Glutamatergic neuron (in vitro differentiated cells): ENCODE data around the gene PRKAG2. TPM values are rescaled to one million over a fixed set of nuclear protein-coding genes. Genes with fewer than 3 reads are reported as not detected.
A peak's percentile ranks its signal among the peaks of the same experiment; 100 is the strongest.
"Not testable (repeated sequence)": the region's sequence is repeated elsewhere in the genome, so short reads cannot be mapped to it uniquely, and the experiment has no call there.

Source experiments
- DNase-seq: peaks from one replicate; pipeline ENCODE4 v3.0.0; 2022
- H3K27ac Mint-ChIP-seq: one replicate; pipeline ENCODE4 v1.8.0; 2020; ENCODE audit warnings: mild to moderate bottlenecking, mixed read lengths, inconsistent platforms; ENCODE audit not compliant: unreplicated experiment
- H3K27me3 Mint-ChIP-seq: one replicate; pipeline ENCODE4 v1.8.0; 2020; ENCODE audit warnings: mild to moderate bottlenecking, moderate library complexity, mixed read lengths, inconsistent platforms; ENCODE audit not compliant: unreplicated experiment
- H3K36me3 Mint-ChIP-seq: one replicate; pipeline ENCODE4 v1.8.0; 2020; ENCODE audit warnings: mild to moderate bottlenecking, mixed read lengths, inconsistent platforms; ENCODE audit not compliant: unreplicated experiment
- H3K4me1 Mint-ChIP-seq: one replicate; pipeline ENCODE4 v1.8.0; 2020; ENCODE audit warnings: mild to moderate bottlenecking, low read depth, mixed read lengths, inconsistent platforms; ENCODE audit not compliant: unreplicated experiment
- H3K4me3 Mint-ChIP-seq: one replicate; pipeline ENCODE4 v1.8.0; 2020; ENCODE audit warnings: mild to moderate bottlenecking, mixed read lengths, inconsistent platforms; ENCODE audit not compliant: unreplicated experiment
- H3K9me3 Mint-ChIP-seq: one replicate; pipeline ENCODE4 v1.8.0; 2020; ENCODE audit warnings: mild to moderate bottlenecking, moderate library complexity, mixed read lengths, inconsistent platforms; ENCODE audit not compliant: unreplicated experiment
- CTCF ChIP-seq: fragments of 200-600 bp; sonication (generic); IDR thresholded peaks from one replicate; pipeline ENCODE4 v1.5.0; 2021; ENCODE audit not compliant: partially characterized antibody, unreplicated experiment
- total RNA-seq: library from RNA; stranded (reverse); fragmentation: NEBNext Ultra II Directional; extraction: Animal tissue kit (Norgen Biotek cat#: 25700); gene quantifications from one replicate; pipeline ENCODE4 v1.2.1, GENCODE V29; 2021; ENCODE audit not compliant: unreplicated experiment

Gene PRKAG2
- total RNA-seq, 1 donor from 2014 or later, result 24.7 TPM

- peak overlapping the region; percentile 52 for H3K27ac Mint-ChIP-seq
Measured at GRCh38 chr7:151783958-151784575, 92.8 kb downstream of the PRKAG2 start.

DNA sequence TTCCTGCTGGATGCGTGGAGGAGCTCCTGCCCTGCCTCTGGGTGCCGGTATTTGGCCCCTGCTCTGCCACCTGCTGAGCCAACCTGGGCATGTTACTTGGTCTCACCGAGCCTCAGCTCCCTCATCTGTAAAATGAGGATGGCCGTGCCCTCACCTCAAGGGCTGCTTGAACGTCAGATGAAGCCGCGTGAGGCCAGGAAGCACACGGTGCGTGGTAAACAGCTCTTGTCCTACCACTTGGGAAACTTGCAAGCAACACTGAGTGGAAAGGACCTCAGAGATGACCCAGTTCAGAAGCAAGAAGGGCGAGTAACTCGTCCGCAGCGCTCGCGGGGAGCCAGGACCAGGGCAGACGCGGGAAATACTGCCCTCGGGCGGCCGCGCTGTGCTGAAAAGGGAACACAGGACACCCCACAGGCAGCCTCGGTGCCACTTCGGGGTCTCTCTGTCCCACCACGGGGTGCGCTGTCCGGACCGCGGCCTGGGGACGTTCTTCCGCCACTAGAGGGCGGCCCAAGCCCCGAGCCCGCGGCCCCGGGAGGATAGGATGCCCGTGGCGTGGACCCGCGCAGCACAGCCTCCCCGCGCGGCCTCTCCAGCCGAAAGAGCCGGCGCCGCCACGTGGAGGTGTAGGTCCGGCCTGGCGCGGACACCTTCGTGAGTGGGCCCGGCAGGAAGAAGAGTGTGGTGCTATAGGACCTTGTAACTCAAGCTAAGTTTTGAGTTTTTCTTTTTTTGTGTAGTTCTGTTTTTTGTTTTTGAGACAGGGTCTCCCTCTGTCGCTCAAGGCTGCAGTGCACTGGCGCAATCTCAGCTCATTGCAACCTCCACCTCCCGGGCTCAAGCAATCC is 94.1 kb downstream of the PRKAG2 start:
- Mint-ChIP-seq H3K27me3 (peaks cover 4% of the 10 kb centered on the region), H3K4me1 (peaks cover 6% of the 10 kb centered on the region), H3K4me3 (no peak overlapping the region), H3K9me3 (peaks cover 9% of the 10 kb centered on the region), H3K36me3 (peaks cover 11% of the 10 kb centered on the region), H3K27ac (no peak overlapping the region)
- peak; percentile 97 for TF ChIP-seq CTCF
- DNase-seq, result peak; percentile 84

More at GRCh38 chr7:151783958-151784575, 92.8 kb downstream of the PRKAG2 start:
- Mint-ChIP-seq H3K4me3 (no peak overlapping the region), H3K36me3 (no peaks in the 10 kb centered on the region), H3K27me3 (peaks cover 2% of the 10 kb centered on the region), H3K4me1 (peaks cover 6% of the 10 kb centered on the region), H3K9me3 (peaks cover 9% of the 10 kb centered on the region)
- peak; percentile 17 for DNase-seq
- TF ChIP-seq CTCF, result no peak

DNA sequence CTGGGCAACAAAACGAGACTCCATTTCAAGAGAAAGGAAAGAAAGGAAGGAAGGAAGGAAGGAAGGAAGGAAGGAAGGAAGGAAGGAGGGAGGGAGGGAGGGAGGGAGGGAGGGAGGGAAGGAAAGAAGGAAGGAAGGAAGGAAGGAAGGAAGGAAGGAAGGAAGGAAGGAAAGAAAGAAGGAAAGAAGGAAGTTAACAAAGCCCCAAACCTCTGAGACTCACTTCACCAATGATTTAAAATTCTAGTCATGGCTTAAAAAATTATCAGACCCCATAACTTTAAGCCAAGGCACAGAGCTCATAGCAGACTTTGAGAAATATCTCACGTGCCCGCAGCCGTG is 94.7 kb downstream of the PRKAG2 start:
- DNase-seq, H3K27me3 Mint-ChIP-seq, H3K4me1 Mint-ChIP-seq, H3K4me3 Mint-ChIP-seq, H3K9me3 Mint-ChIP-seq, H3K27ac Mint-ChIP-seq: not testable (repeated sequence)
- peaks cover 12% of the 10 kb centered on the region for H3K36me3 Mint-ChIP-seq

DNA sequence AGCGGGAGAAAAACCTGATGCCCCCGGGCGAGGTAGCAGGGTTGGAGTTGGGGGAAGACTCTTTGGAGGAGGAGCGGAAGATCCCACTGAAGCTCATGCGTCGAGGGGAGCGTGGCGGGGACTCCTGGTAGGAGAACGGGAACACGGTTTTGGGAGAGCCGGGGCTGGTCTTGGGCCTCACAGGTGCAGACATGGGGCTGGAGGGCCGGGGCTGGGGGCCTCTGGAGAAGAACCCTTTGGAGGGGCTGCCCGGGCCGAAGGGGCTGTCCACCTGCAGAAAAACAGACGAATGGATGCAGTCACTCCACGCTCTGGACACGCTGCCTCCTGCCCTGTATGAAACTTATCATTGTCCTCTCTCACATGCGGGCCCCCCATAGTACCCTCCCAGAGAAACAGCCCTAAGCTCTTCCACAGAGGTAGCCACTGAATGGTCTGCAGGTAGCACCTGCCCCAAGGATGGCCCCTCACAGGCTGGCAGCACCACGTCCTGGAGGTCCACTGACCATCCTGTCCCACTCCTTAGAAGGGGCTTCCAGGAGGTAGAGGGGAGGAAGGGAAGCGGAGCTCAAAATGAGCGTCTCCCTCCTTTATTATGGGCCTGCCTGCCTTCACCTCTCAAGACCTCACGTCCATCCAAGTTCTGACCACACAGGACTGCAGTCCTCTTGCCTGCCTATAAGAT is 95.6 kb downstream of the PRKAG2 start:
- Mint-ChIP-seq H3K27ac (no peak overlapping the region), H3K9me3 (peaks cover 9% of the 10 kb centered on the region), H3K4me3 (no peak overlapping the region), H3K27me3 (peaks cover 4% of the 10 kb centered on the region), H3K4me1 (peaks cover 6% of the 10 kb centered on the region), H3K36me3 (peaks cover 12% of the 10 kb centered on the region)
- no peak for TF ChIP-seq CTCF
- no peak for DNase-seq

- Mint-ChIP-seq H3K9me3 (peaks cover 11% of the 10 kb centered on the region), H3K4me1 (peaks cover 9% of the 10 kb centered on the region), H3K36me3 (peaks cover 12% of the 10 kb centered on the region), H3K27me3 (peaks cover 4% of the 10 kb centered on the region), H3K4me3 (no peak overlapping the region), H3K27ac (no peak overlapping the region)
- no peak for TF ChIP-seq CTCF
- DNase-seq, result no peak
Measured at GRCh38 chr7:151780631-151781030, 96.3 kb downstream of the PRKAG2 start.
